NCI-H1048 (cell line): ENCODE measurements around the gene KIF26B.

ENCODE experiments used
- DNase-seq: peaks from one replicate; lab custom pipeline; 2025; lab: John Stamatoyannopoulos, UW

KIF26B gene

GRCh38 chr1:245751726-245752470 lies 597.1 kb downstream of the KIF26B start:
- DNase-seq, result no peak

DNA sequence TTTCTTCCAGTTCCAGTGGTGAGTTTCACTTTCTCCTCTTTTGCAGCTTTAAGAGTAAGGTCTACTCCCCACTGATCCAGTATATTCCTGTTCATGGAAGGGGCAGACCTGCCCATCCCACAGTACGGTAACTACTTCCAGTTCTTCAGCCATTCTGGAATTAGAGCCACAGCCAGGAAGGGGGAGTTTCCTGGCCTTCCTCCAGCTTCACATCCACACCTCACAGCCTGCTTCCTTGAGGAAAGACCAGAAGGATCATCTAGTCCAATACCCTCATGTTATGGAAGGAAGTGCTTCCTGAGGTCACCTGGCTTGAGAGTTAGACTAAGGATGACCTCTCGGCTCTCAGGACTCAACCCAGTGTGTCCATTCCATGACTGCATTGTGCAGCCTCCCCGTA lies 597.8 kb downstream of the KIF26B start:
- no peak for DNase-seq

- no peak for DNase-seq
Measured at GRCh38 chr1:245753807-245754206, 599.0 kb downstream of the KIF26B start.

GRCh38 chr1:245754463-245754961 lies 599.7 kb downstream of the KIF26B start:
- no peak for DNase-seq
